ENCODE measurements around the gene PUM2. TPM values are rescaled to one million over a fixed set of nuclear protein-coding genes. Genes with fewer than 3 reads are reported as not detected.

PUM2 gene
- total and polyA plus RNA-seq, 2 of the 13 experiments (the other 11 are each of a cell fraction or from before 2014, with no cell fraction given): 69.6 to 69.8 TPM

GRCh38 chr2:20223407-20224163, 127.1 kb downstream of the PUM2 start (continued):
- TF ChIP-seq KDM5B (CRISPR knock-in tag; IDR thresholded peaks at IDR 0.05; ENCODE audit: borderline replicate concordance): peak; percentile 54; the same call in 1 of the 2 replicates
- TF ChIP-seq ZFX (CRISPR knock-in tag; IDR thresholded peaks at IDR 0.05; ENCODE audit: low read depth): peak; percentile 60
- no peak for TF ChIP-seq ZNF256 (CRISPR knock-in tag; conservative IDR thresholded peaks at IDR 0.05)
- peak; percentile 63; the same call in 1 of the 2 replicates for TF ChIP-seq TFDP1 (CRISPR knock-in tag; IDR thresholded peaks at IDR 0.05; ENCODE audit: borderline replicate concordance)
- peak; percentile 25; the same call in 1 of the 2 replicates for TF ChIP-seq ZNF749 (CRISPR knock-in tag; IDR thresholded peaks at IDR 0.05; ENCODE audit: borderline replicate concordance)
- no peak for TF ChIP-seq ZNF17 (CRISPR knock-in tag; IDR thresholded peaks at IDR 0.05)
- TF ChIP-seq RELA (CRISPR knock-in tag; IDR thresholded peaks at IDR 0.05): no peak
- TF ChIP-seq TFE3 (CRISPR knock-in tag; IDR thresholded peaks at IDR 0.05): no peak
- no peak for TF ChIP-seq USF2 (IDR thresholded peaks at IDR 0.05; ENCODE audit: low read depth, low read length)
- no peak for TF ChIP-seq USF2 (CRISPR knock-in tag; IDR thresholded peaks at IDR 0.05; ENCODE audit: borderline replicate concordance)
- no peak for TF ChIP-seq FOXK1 (CRISPR knock-in tag; IDR thresholded peaks at IDR 0.05; ENCODE audit: borderline replicate concordance, low read depth)
- peak; percentile 85 for TF ChIP-seq ZNF850 (CRISPR knock-in tag; conservative IDR thresholded peaks at IDR 0.05)
- peak; percentile 90; the same call in 1 of the 2 replicates for TF ChIP-seq AKAP8 (CRISPR knock-in tag; IDR thresholded peaks at IDR 0.05)
- peak; percentile 83 for TF ChIP-seq ETV5 (CRISPR knock-in tag; IDR thresholded peaks at IDR 0.05; ENCODE audit: borderline replicate concordance)
- no peak for TF ChIP-seq PRDM15 (CRISPR knock-in tag; IDR thresholded peaks at IDR 0.05)
- no peak for TF ChIP-seq MXD4 (CRISPR knock-in tag; IDR thresholded peaks at IDR 0.05)
- no peak for TF ChIP-seq SMARCC2 (IDR thresholded peaks at IDR 0.05)
- TF ChIP-seq KDM2A (CRISPR knock-in tag; IDR thresholded peaks at IDR 0.05; ENCODE audit: borderline replicate concordance, low read depth): no peak; the same call in 1 of the 2 replicates
- no peak for TF ChIP-seq ZNF460 (CRISPR knock-in tag; IDR thresholded peaks at IDR 0.05; ENCODE audit: borderline replicate concordance)
- no peak for TF ChIP-seq JUNB (CRISPR knock-in tag; IDR thresholded peaks at IDR 0.05; ENCODE audit: borderline replicate concordance)
